Renal cortex interstitium (tissue), 11 donors: ENCODE measurements around the gene D2HGDH. TPM values are rescaled to one million over a fixed set of nuclear protein-coding genes. Genes with fewer than 3 reads are reported as not detected.
A peak's percentile ranks its signal among the peaks of the same experiment; 100 is the strongest.

Experiments used
- DNase-seq, 11 donors: peaks; one replicate each; pipeline ENCODE4 v3.0.0-alpha.2; 2013; ENCODE audit warnings: low read depth in 9 of 11, low spot score in 4 of 11; ENCODE audit errors: extremely low read depth in 1 of 11
- polyA plus RNA-seq, 3 donors: library from polyadenylated mRNA; unstranded; fragments of 120-200 nt; gene quantifications; one replicate each; pipeline ENCODE4 v1.2.1, GENCODE V29; 2013; ENCODE audit not compliant: insufficient read length in 3 of 3

Gene D2HGDH
- polyA plus RNA-seq, 3 donors: 30.0 to 62.3 (median 50.4) TPM

DNA sequence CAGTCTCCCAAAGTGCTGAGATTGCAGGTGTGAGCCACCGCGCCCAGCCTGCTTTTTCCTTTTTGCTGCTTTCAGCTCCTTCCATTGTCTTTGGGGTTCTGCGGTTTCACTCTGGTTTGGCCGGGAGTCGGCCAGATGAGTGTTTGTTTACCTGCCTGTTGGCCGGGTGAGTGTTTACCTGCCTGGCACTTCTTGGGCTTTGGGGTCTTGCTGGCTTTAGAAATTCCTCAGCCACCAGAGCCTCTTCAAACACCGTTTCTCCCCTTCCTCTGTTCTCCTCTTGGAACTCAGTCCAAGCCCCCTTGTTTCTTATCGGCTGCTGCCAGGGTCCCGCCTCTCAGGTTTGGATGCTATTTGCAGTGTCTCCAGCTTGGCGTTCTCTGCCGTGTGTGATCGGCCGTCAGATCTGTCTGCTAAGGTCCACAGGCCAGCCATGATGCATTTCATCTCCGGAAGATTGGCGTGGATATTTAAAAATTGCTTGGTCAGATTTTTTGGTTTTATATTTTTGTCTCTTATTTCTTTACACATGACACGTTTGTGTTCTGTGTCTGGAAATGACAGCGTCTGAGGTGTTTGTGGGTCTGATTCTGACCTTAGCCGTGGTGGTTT lies 28.0 kb downstream of the D2HGDH start:
- DNase-seq: no peak

- no peak for DNase-seq
Observed at GRCh38 chr2:241762933-241763369, 28.5 kb downstream of the D2HGDH start.

GRCh38 chr2:241763551-241764274 lies 29.3 kb downstream of the D2HGDH start:
- no peak for DNase-seq

DNA sequence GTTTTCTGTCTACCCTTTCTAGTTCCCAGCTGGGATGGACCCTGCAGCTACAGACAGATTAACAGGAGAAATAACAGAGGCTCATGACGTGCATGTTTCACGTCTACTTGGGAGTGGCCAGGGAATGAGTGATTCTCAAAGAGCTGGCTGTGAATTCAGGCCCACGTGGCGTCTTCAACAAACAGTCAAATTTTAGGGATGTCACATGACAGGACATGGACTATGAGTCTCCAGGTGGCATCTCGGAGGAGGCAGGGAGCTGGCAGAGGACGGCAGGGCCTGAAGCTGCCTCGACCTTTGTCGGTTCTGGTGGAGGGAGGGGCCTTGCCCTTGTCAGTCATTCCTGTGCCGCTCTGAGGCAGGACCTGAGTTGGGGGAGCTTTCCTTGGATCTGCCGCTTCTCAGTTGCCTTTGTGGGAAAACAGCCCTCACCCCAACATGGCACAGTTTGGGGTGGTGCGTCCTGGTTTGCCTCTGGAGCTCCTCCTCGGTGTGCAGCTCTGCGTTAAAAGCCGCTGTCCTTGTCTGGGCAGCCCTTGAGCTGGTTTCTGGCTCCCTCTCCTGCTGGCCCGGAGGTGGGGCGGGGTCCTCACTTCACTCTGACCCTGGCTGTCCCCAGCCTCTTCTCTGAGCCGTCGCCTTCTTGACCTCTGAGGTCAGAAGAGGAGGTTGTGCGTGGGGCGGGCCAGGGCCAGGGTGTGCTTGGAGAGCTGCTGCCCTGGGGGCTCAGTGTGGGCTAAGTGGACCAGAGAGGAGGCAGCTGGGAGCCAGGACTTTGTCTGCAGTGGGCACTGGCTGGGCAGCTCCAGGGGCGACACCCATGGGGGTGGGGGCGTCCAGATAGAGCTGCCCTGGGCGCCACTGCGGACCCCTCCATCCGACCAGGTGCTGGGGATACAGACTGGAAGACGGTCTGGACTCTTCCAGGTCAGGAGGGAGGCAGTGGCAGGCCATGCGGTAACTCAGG lies 30.1 kb downstream of the D2HGDH start:
- peak in 3 of 11 donors; percentile 36 to 55 (median 52) for DNase-seq

DNA sequence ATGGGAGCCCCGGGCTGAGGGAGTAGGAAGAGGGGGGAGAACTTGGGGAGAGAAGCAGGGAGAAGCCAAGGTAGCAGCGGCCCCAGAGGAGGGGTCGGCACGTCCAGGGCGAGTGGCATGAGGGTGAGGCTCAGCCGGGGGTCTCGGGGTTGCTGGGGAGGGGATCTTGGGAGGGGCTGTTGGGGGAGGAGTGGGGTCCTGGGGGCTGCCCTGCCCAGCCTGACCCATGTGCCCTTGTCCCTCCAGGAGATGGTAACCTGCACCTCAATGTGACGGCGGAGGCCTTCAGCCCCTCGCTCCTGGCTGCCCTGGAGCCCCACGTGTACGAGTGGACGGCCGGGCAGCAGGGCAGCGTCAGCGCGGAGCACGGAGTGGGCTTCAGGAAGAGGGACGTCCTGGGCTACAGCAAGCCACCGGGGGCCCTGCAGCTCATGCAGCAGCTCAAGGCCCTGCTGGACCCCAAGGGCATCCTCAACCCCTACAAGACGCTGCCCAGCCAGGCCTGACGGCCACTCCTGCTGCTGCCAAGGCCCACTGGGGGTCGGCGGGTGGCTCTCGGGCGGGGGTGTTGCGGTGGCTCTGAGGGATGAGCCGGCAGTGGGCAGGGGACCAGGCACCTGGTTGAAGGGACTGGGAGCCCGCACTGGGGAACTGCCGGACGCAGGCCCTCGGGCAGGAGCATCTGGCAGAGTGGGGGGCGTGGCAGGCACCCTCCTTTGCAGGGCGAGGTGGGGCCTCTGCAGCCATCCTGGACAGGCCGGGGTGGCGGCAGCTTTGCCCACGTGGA lies 33.2 kb downstream of the D2HGDH start:
- no peak for DNase-seq

- no peak for DNase-seq
Observed at GRCh38 chr2:241768251-241768711, 33.9 kb downstream of the D2HGDH start.

GRCh38 chr2:241768850-241769249 lies 34.4 kb downstream of the D2HGDH start:
- no peak for DNase-seq

DNA sequence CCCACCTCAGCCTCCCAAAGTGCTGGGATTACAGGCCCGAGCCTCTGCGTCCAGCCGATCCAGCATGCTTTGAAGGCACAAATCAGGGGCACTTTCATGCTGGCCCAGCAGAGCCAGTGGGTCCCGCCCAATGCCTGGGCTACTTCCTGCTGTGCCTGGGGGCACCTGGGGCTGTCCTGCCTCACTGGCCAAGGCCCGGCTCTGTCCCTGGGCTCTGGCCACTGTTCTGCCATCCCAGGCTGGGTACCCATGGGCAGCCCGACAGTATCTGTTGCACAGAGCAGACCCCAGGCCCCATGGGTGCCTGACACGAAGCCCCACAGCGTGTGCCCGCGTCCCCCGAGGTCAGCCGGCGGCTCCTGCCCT lies 35.4 kb downstream of the D2HGDH start:
- DNase-seq: no peak

DNA sequence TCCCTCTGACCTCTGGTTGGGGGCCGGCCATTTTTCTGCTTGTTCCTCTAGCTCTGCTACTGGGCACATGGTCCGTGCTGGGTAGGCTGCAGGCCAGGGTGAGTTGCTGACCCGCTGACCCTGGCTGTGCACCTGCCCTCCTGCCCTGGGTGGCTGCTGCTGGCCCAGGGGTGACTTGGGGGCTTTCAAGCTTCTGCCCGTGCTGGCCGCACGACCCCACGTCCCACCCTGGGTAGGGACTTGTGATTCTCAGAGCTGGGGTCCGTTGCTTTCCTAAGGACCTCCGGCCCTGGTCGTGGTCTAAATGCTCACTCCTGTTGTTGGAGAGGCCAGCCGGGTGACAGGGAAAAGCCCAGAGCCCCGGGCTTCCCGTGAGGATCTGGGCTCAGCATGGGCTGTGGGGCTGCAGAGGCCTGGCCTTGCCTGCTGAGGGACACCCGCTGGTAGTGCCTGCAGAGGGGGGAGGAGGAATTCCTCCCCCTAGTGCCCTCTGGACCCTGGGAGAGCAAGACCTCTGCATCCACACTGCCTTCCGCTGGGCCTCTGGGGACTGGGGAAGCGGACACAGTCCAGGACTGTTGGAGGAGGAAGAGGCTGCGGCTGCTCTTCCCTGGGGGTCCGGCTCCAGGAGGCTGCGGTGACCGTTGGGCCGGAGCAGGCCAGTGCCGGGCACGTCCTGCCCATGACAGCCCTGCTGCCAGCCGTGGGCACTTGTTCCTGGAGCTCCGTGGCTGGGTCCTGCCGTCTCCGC lies 35.9 kb downstream of the D2HGDH start:
- peak in 1 of 11 donors; percentile 46 for DNase-seq

DNA sequence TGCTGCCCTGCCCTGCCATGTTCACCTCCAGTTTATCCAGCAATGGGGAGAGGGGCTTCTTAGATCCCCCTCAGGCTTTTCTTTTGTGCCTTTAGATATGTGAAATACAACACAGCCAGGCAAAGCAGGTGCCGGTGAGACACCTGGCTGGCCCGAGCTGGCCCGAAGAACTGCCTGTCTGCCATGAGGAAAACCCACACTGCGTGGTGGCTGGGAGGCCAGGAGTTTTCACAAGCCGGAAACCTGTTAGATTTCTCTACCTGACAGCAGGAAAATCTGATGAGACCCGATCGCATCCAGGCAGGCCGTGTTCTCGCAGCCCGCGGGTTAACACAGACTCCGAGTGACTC lies 36.5 kb downstream of the D2HGDH start:
- no peak for DNase-seq

DNA sequence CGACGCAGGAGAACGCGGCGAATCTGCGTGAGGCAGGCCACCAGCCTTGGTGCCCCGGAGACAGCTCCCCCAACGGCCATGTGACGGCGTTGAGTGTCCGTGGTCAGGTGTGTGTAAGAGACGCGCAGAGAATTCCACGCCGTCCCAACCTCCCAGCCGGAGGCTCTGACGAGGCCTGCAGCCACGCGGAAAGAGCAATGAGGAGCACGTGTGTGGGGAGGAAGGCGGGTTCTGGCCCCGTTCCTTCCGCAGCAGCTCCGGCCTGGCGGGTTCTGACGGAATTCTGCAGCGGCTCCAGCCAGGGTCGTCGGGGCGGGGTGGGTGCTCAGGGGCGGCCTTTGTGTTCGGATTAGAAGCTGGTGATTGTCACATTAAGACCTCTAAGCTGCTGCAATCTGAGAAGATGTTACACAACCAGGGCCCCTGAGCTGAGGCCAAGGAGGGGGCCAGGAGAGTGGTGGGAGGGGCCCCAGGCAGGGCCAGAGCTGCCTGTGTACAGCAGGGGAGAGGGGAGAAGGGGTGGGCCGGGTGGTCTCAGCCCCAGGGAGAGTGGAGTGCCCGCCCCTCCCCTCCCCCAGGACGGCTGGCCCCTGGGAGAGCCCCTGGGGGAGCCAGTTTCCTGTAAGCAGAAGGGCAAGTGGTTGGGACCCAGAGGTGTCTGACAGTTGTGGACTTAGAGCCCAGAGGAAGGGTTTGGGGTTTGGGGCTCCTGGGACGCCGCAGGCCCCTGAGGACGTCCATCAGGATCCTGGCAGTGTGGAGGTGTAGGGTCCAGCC lies 37.0 kb downstream of the D2HGDH start:
- no peak for DNase-seq

DNA sequence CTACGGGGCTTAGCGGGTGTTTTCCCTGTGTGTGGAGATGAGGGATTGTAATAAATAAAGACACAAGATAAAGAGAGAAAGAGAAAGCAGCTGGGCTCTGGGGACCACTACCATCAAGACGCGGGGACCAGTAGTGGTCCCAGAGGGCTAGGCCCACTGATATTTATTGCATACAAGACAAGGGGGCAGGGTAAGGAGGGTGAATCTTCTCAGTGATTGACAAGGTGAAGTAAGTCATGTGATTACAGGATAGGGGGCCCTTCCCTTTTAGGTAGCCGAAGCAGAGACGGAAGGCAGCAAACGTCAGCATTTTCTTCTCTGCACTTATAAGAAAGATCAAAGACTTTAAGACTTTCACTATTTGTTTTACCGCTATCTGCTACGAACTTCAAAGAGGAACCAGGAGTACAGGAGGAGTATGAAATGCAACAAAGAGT lies 37.7 kb downstream of the D2HGDH start:
- DNase-seq: no peak

GRCh38 chr2:241773511-241774418 lies 39.3 kb downstream of the D2HGDH start:
- DNase-seq: no peak

DNA sequence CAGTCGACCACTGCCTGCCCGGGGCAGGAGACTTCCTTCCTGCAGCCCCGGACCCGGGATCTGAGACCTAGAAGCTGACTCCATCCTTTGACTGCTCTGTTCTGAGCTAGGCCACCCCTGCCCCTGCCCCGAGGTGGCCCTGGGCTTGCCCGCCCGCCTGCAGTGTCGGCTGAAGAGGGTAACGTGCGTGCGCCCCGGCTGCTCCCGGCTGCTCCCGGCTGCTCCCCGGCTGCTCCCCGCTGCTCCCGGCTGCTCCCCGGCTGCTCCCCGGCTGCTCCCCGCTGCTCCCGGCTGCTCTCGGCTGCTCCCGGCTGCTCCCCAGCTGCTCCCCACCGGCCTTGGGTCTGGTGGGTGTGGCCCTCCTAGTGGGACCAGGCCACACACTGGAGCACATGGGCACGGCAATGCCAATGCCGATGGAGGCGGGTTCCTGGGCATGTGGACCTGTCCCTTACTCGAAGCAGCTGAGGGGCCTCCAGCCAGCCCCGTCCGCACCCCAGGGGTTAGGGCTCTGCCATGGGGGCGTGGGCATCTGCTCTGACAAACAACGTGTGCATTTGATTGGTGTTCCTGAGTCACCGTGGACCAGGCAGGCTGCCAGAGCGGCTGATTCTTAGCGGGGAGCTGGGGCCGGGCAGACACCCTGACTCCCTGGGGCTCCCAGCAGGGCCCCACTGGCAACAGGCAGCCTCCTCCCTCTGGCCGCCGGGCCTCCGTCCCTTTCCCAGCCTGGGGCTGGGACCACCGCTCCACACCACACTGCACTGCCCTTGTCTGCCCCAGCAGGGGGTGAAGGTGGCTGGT lies 40.2 kb downstream of the D2HGDH start:
- DNase-seq: no peak

- peak in 1 of 11 donors; percentile 39 for DNase-seq
Observed at GRCh38 chr2:241775223-241776177, 41.1 kb downstream of the D2HGDH start.
